GM10266 (cell line): Measurements from ENCODE around the gene LYPD6.

Experiments
- DNase-seq: peaks from one replicate; pipeline ENCODE4 v3.0.0; 2012; ENCODE audit errors: extremely low spot score
- CTCF ChIP-seq: IDR thresholded peaks from 2 replicates; pipeline ENCODE4 v1.5.1; 2012; ENCODE audit warnings: mild to moderate bottlenecking, low read depth; ENCODE audit not compliant: control insufficient read depth, insufficient read depth; ENCODE audit errors: missing control alignments

The LYPD6 gene

DNA sequence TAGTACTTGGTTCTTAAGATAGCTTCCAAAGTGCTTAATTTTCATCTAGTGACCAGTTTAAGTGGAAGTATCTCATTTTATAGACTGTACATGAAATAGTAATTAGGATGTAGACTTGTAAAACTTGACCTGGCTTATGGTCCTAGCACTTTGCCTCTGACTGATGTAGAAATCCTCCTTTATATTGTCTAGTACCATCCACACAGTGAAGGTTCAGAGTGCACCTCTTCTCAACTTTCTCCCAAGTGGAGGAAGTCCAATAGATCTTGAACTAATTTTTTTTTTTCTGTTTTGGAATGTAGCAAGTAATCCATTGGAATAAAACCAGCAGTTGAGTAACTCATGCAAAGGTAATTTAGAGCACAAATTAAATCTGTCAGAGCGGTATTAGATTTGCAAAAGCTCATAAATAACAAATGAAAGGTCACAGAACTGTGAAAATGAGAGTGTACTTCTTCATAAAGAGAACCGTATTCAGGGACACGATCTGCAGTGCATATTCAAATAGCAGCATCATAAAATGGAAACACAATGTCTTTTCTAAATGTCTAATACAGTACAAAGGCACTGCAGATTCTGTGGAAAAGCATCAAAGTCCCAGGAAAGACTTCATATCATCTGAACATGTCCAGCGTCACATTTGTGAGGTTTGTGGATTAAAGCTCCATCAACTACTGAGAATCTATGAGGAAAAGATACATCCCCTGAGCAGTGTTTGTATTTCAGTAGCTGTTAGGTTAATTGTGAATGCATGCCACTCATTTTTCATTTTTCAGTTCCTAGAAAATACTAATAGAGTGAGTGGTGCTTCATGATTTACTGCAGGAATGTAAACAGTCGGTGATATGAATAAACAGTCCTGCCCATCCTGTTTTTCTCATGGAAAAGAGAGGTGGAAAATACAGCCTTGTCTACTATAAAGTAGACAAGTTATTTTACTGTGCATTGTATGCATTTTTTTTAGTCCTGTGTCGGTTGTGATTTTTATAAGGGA lies 100.7 kb downstream of the LYPD6 start:
- no peak for DNase-seq
- no peak for TF ChIP-seq CTCF

DNA sequence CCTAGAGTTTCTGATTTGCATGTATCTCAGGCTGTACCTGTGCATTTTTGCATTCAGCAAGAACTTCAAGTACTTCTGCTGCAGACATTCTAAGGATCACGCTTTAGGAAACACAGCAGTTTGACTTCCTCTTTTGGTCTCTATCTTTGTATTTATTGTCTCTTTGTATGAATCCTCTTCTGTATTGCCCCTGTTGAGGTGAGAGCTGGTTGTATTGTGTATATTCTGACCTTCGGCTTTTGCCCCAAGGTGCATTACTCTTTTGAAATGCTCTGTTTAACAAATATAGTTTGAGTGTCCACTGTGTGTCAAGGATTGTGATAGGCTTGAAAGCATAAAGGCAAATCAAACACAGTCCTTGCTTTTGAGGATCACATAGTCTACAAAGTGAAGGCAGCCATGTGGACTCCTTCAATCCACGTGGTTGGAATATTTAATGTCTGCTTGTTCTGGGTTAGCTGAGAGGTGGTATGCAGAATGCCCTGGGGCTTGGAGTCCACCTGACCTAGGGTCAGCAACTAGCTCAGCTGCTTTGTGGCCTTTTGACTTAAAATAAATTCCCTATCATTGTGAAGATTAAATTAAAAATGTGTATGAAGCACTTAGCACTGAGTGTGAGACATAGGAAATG lies 108.1 kb downstream of the LYPD6 start:
- TF ChIP-seq CTCF, result no peak
- no peak for DNase-seq

GRCh38 chr2:149441255-149441654 lies 110.9 kb downstream of the LYPD6 start:
- no peak for TF ChIP-seq CTCF
- DNase-seq, result no peak

GRCh38 chr2:149442346-149442745 lies 112.0 kb downstream of the LYPD6 start:
- TF ChIP-seq CTCF, result no peak

GRCh38 chr2:149443150-149443549 lies 112.8 kb downstream of the LYPD6 start:
- no peak for DNase-seq
- TF ChIP-seq CTCF, result no peak

More at GRCh38 chr2:149442346-149442745, 112.0 kb downstream of the LYPD6 start:
- DNase-seq, result no peak

GRCh38 chr2:149446748-149447147 lies 116.4 kb downstream of the LYPD6 start:
- no peak for DNase-seq
- no peak for TF ChIP-seq CTCF

GRCh38 chr2:149448315-149448714 lies 117.9 kb downstream of the LYPD6 start:
- no peak for TF ChIP-seq CTCF

More at GRCh38 chr2:149448315-149448714, 117.9 kb downstream of the LYPD6 start:
- DNase-seq, result no peak
